Cardiac muscle cell (in vitro differentiated cells and primary cell): Measurements from ENCODE around the gene EEF2KMT. TPM values are rescaled to one million over a fixed set of nuclear protein-coding genes. Genes with fewer than 3 reads are reported as not detected.
"Not testable (repeated sequence)": the region's sequence is repeated elsewhere in the genome, so short reads cannot be mapped to it uniquely, and the experiment has no call there.

Source experiments
- DNase-seq, 2 donors: peaks; one replicate each; pipeline versions ENCODE4 v3.0.0 to v3.0.0-alpha.2; 2010 to 2017; ENCODE audit warnings: low read depth in 1 of 2, low spot score in 1 of 2
- H3K27ac ChIP-seq: fragments of 200-600 bp; sonication (generic); 2 replicates; pipeline ENCODE4 v1.5.1; 2016
- H3K27me3 ChIP-seq: fragments of 200-600 bp; sonication (generic); 2 replicates; pipeline ENCODE4 v1.6.0; 2016; ENCODE audit warnings: control low read depth
- H3K36me3 ChIP-seq: fragments of 200-600 bp; sonication (generic); 2 replicates; pipeline ENCODE4 v1.5.1; 2016; ENCODE audit warnings: control low read depth
- H3K4me1 ChIP-seq: fragments of 200-600 bp; sonication (generic); 2 replicates; pipeline ENCODE4 v1.8.1; 2017; ENCODE audit warnings: low read depth, mild to moderate bottlenecking, mixed run types
- H3K4me3 ChIP-seq: fragments of 200-600 bp; sonication (generic); 2 replicates; pipeline ENCODE4 v1.5.1; 2016; ENCODE audit warnings: mild to moderate bottlenecking
- H3K9me3 ChIP-seq: fragments of 200-600 bp; sonication (generic); 2 replicates; pipeline ENCODE4 v1.5.1; 2017; ENCODE audit warnings: low read depth, mild to moderate bottlenecking, control low read depth
- polyA plus RNA-seq: library from polyadenylated mRNA; unstranded; fragments of >200 nt; fragmentation: Nextera tagmentation; extraction: Ambion mirVana; gene quantifications from 2 replicates; pipeline ENCODE4 v1.2.1, GENCODE V29; 2016
- total RNA-seq: library from RNA; depleted of rRNA; stranded (reverse); fragments of >200 nt; gene quantifications from 2 replicates; pipeline ENCODE4 v1.2.3, GENCODE V29; 2016
- TF ChIP-seq, protein P1 (sequence below): IDR thresholded peaks from 2 replicates; pipeline ENCODE4 v1.5.1; 2012; ENCODE audit warnings: low read depth, mild to moderate bottlenecking, low read length

EEF2KMT gene
- total and polyA plus RNA-seq, 2 experiments from 2014 or later = 9.6 to 23.2 TPM

GRCh38 chr16:5054876-5055865 lies 42.4 kb downstream of the EEF2KMT start:
- Histone ChIP-seq H3K4me3 (no peak overlapping the region), H3K9me3 (no peaks in the 10 kb centered on the region), H3K4me1 (no peaks in the 10 kb centered on the region), H3K36me3 (no peaks in the 10 kb centered on the region), H3K27ac (no peak overlapping the region), H3K27me3 (no peaks in the 10 kb centered on the region)
- no peak for DNase-seq
- TF ChIP-seq, protein P1, sequence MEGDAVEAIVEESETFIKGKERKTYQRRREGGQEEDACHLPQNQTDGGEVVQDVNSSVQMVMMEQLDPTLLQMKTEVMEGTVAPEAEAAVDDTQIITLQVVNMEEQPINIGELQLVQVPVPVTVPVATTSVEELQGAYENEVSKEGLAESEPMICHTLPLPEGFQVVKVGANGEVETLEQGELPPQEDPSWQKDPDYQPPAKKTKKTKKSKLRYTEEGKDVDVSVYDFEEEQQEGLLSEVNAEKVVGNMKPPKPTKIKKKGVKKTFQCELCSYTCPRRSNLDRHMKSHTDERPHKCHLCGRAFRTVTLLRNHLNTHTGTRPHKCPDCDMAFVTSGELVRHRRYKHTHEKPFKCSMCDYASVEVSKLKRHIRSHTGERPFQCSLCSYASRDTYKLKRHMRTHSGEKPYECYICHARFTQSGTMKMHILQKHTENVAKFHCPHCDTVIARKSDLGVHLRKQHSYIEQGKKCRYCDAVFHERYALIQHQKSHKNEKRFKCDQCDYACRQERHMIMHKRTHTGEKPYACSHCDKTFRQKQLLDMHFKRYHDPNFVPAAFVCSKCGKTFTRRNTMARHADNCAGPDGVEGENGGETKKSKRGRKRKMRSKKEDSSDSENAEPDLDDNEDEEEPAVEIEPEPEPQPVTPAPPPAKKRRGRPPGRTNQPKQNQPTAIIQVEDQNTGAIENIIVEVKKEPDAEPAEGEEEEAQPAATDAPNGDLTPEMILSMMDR = no peak

DNA sequence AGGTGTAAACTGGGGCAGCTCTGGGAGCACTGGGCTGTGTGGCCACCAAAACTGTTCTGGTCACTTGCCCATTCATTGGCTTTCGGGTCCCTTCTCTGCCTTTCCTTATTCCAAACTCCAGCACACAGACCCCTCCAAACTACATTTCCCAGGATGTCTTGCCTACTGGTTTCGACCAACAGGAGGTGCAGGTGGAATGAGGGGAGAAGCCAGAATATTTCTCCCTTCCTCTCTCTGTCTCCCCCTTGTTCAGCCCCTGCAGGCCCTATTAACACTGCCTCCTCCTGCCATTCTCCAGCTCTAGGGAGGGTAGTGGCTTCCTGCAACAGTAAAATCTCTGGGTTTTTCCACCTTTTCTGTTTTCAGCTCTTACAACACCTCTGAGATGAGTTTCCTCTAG lies 50.7 kb downstream of the EEF2KMT start:
- DNase-seq = no peak
- H3K36me3 ChIP-seq = no peaks in the 10 kb centered on the region
- H3K9me3 ChIP-seq = no peaks in the 10 kb centered on the region
- H3K27ac ChIP-seq = no peak overlapping the region
- TF ChIP-seq, protein P1 = no peak
- H3K4me1 ChIP-seq = no peaks in the 10 kb centered on the region
- no peak overlapping the region for H3K4me3 ChIP-seq
- no peaks in the 10 kb centered on the region for H3K27me3 ChIP-seq

DNA sequence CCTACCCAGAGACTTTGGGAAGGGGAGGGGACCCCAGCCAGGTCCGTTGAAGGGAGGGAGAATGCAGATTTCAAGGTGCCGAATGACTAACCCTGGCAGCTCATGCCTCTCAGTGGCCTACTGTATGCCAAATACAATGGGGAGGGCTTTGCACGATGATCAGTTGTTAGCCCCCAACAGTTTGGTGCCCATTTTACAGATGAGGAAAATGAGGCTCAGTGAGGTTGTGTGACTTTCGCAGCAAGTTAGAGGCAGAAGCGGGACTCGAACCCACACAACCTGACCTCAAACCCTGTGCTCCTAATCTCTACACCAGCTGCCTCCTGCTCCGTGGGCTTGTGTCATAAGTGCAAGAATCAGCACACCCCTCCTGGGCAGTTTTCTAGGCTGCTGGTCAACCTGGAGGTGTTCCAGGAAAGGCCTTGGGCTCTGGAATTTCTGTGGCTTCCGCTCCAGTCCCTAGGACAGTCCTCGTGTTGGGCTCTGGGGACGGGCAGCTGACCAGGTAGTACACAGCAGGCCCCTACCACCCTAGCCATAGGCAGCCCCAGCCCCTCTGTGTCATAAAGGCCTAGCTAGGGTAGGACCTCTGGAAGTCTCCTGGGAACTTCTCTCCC lies 52.0 kb downstream of the EEF2KMT start:
- DNase-seq = no peak
- TF ChIP-seq, protein P1 = no peak

GRCh38 chr16:5044581-5044980 lies 53.0 kb downstream of the EEF2KMT start:
- H3K36me3 ChIP-seq, H3K9me3 ChIP-seq, H3K27me3 ChIP-seq, DNase-seq, H3K4me3 ChIP-seq, H3K4me1 ChIP-seq, H3K27ac ChIP-seq: not testable (repeated sequence)

More for the DNA sequence above, 52.0 kb downstream of the EEF2KMT start:
- no peak overlapping the region for H3K4me3 ChIP-seq
- no peaks in the 10 kb centered on the region for H3K27me3 ChIP-seq
- no peaks in the 10 kb centered on the region for H3K4me1 ChIP-seq
- no peaks in the 10 kb centered on the region for H3K9me3 ChIP-seq
- H3K36me3 ChIP-seq = no peaks in the 10 kb centered on the region
- no peak overlapping the region for H3K27ac ChIP-seq

- H3K4me1 ChIP-seq = no peaks in the 10 kb centered on the region
- H3K36me3 ChIP-seq = no peaks in the 10 kb centered on the region
- no peak overlapping the region for H3K4me3 ChIP-seq
- TF ChIP-seq, protein P1 = no peak
- no peaks in the 10 kb centered on the region for H3K27me3 ChIP-seq
- DNase-seq = no peak
- H3K9me3 ChIP-seq = no peaks in the 10 kb centered on the region
- H3K27ac ChIP-seq = no peak overlapping the region
Measured at GRCh38 chr16:5044011-5044540, 53.5 kb downstream of the EEF2KMT start.
